Measurements from ENCODE around the gene NLGN1.

DNA sequence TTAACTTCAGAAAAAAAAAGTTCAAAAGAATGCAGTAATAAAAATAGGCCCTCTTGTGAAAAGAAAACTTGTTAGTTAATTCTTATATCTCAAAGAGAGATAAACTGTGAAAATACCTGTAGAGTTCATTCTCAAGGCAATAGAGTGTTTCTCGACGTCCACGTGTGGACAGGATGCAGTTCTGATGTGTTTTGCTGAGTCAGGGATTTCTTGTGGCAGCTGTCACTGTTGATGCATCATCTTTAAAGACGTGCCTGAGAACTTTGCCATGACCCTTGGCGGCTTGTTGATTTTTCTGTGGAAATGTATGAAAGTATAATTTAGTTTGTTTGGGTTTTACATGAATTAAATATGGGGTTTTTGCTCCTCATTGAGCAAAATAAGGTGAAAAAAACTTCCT, 702.2 kb downstream of the NLGN1 start:
- TF ChIP-seq SMC3 (IDR thresholded peaks at IDR 0.05) (no peak), BCL3 (IDR thresholded peaks at IDR 0.05) (no peak), MYC (IDR thresholded peaks at IDR 0.05; ENCODE audit: borderline replicate concordance, low read length) (no peak), POLR2A (IDR thresholded peaks at IDR 0.05; ENCODE audit: low read length) (no peak), CTCF (IDR thresholded peaks at IDR 0.05) (no peak), MAZ (IDR thresholded peaks at IDR 0.05; ENCODE audit: borderline replicate concordance, low read depth, low read length) (no peak)
